H7 (cell line): ENCODE measurements around the gene KLK4. TPM values are rescaled to one million over a fixed set of nuclear protein-coding genes. Genes with fewer than 3 reads are reported as not detected.
A peak's percentile ranks its signal among the peaks of the same experiment; 100 is the strongest.
"Not testable (repeated sequence)": the region's sequence is repeated elsewhere in the genome, so short reads cannot be mapped to it uniquely, and the experiment has no call there.

Experiments used
- DNase-seq: peaks from one replicate; pipeline ENCODE4 v3.0.0; 2012
- H3K27me3 ChIP-seq: 2 replicates; pipeline ENCODE4 v1.6.0; 2011; ENCODE audit warnings: mild to moderate bottlenecking, low read length; ENCODE audit not compliant: control insufficient read depth, insufficient read depth
- H3K36me3 ChIP-seq: replicated peaks from 2 replicates; pipeline ENCODE4 v1.5.1; 2011; ENCODE audit warnings: low read length; ENCODE audit not compliant: control insufficient read depth, insufficient read depth
- H3K4me3 ChIP-seq: 2 replicates; pipeline ENCODE4 v1.5.1; 2011; ENCODE audit warnings: low read depth, mild to moderate bottlenecking, control low read depth, low read length, moderate library complexity; ENCODE audit not compliant: insufficient read depth
- total RNA-seq: library from RNA; depleted of rRNA; stranded (reverse); fragments of >200 nt; shearing (Covaris generic); gene quantifications from 2 replicates; pipeline ENCODE4 v1.2.3, GENCODE V29; 2014

KLK4 gene
- total RNA-seq, 1 experiment from 2014 or later, result not detected

DNA sequence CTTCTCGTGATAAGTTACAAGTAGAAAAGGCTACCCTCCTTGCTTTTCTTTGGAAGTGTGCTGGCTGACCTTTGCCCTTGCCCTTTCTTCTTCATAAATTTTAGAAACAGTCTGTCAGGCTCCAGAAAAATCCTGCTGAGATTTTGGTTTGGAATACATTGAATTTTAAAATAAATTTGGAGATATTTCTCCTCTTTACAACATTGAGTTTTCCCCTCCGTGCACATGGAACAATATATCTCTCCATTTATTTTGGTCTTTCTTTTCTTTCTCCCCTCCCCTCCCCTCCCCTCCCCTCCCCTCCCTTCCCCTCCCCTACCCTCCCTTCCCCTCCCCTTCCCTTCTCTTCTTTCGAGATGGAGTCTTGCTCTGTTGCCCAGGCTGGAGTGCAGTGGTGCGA lies 8.6 kb downstream of the KLK4 start:
- Histone ChIP-seq H3K27me3 (peaks cover 3% of the 10 kb centered on the region), H3K4me3 (no peak overlapping the region), H3K36me3 (no peaks in the 10 kb centered on the region)
- no peak for DNase-seq

DNA sequence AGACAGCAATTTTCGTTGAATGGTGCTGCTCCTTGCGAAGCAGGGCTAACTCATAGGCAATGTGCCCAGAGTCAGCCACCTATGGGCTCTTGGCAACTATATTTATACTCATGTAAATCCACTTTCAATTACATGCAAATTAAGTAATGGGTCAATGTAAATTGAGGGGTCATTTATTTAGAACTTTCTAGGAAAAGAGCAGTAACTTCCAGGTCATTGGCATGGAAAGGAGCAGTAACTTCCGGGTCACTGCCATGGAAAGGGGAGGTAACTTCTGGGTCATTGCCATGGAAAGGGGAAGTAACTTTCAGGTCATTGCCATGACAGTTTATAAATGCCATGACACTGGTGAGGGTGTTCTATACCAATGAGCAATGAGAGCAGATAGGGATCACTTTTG lies 11.6 kb downstream of the KLK4 start:
- no peaks in the 10 kb centered on the region; the same call in 1 of the 2 replicates for H3K27me3 ChIP-seq
- no peak overlapping the region for H3K4me3 ChIP-seq
- H3K36me3 ChIP-seq, result no peaks in the 10 kb centered on the region
- DNase-seq, result no peak

DNA sequence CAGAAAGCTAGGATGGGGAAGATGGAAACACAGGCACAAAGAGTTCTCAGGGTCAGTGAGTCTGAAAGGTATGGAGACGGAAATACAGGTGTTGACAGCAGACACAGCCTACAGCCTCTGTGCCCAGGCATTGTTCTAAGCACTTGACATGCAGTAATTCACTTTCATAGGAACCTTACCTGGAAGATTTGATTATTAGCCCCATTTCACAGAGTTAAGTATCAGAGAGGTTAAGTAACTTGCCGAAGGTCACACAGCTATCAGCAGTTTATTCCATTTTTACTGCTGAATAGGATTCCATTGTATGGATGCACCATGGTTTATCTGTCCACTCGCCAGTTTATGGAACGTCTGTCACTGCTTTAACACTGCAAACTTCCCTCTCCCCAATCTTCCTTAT lies 13.2 kb downstream of the KLK4 start:
- Histone ChIP-seq H3K36me3 (no peaks in the 10 kb centered on the region), H3K4me3 (no peak overlapping the region), H3K27me3 (no peaks in the 10 kb centered on the region; the same call in 1 of the 2 replicates)
- DNase-seq, result no peak

DNA sequence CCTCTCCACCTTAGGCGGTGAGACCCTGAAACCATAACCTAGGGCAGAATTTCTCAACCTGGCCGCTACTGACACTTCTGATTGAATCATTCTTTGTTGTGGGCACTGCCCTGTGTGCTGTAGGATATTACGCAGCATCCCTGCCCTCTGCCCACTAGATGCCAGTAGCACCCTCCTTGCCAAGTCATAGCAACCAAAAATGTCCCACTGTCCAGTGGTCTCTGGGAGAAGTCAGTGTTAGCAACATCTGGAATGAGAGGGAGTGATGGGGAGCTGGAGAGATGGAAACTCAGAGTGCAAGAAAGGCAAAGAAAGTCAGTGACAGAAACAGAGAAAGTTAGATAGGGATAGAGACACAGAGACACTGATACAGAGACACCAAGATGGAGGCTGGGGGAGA lies 13.6 kb downstream of the KLK4 start:
- Histone ChIP-seq H3K36me3 (no peaks in the 10 kb centered on the region), H3K4me3 (no peak overlapping the region), H3K27me3 (no peaks in the 10 kb centered on the region; the same call in 1 of the 2 replicates)
- no peak for DNase-seq

DNA sequence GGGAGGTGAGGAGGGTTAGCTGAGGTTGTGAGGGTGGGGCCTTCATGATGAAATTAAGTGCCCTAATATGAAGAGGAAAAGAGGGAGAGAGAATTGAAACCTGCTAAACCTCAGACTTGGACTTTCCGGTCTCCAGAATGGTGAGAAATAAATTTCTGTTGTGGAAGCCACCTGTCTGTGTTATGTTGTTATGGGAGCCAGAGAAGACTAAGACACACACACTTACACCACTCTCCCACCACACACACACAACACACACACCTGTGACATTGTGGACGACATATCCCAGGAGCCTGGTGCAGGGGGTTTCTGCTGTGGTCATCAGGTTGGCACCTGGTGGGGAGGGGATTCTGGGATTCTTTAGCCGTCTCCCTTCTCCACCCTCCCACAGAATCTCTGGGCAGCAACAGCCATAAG lies 14.0 kb downstream of the KLK4 start:
- Histone ChIP-seq H3K4me3 (no peak overlapping the region), H3K36me3 (no peaks in the 10 kb centered on the region), H3K27me3 (no peaks in the 10 kb centered on the region; the same call in 1 of the 2 replicates)
- no peak for DNase-seq

DNA sequence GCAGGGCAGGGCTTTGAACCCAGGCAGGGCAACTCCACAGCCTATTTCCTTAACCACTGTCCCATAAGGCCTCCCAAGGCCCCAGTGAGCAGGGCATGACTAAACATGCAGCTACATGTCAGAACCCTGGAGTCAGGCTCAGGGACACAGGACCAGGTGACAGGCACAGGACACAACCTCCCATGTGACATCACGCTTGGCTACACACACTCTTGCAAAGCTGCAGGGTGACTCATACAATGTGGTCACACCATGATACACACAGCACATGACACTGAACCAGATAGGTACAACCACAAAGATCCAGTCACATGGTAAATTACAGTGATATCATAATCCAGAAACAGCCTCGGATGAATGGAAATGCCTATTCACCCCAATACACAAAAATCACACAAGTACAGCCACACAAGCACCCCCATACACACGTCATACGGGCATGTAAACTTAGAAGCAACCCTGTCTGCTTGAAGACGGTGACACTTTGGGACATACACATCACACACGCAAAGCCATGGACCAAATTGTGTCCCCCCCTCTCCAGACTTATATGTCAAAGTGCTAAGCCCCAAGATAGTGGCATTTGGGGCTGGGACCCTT lies 14.5 kb downstream of the KLK4 start:
- H3K36me3 ChIP-seq, result no peaks in the 10 kb centered on the region
- no peaks in the 10 kb centered on the region; the same call in 1 of the 2 replicates for H3K27me3 ChIP-seq
- no peak overlapping the region for H3K4me3 ChIP-seq
- DNase-seq, result no peak

DNA sequence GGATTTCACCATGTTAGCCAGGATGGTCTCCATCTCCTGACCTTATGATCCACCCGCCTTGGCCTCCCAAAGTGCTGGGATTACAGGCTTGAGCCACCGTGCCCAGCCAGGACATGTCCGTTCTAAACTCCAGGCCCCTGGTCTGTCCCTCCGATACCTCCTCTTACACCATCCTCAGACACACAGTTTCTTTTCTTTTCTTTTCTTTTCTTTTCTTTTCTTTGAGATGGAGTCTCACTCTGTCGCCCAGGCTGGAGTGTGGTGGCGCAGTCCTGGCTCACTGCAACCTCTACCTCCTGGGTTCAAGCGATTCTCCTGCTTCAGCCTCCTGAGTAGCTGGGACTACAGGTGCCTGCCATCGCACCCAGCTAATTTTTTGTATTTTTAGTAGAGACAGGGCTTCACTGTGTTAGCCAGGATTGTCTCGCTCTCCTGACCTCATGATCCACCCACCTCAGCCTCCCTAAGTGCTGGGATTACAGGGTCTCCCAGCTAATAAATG lies 15.1 kb downstream of the KLK4 start:
- not testable (repeated sequence) for H3K36me3 ChIP-seq, H3K27me3 ChIP-seq, DNase-seq, H3K4me3 ChIP-seq

DNA sequence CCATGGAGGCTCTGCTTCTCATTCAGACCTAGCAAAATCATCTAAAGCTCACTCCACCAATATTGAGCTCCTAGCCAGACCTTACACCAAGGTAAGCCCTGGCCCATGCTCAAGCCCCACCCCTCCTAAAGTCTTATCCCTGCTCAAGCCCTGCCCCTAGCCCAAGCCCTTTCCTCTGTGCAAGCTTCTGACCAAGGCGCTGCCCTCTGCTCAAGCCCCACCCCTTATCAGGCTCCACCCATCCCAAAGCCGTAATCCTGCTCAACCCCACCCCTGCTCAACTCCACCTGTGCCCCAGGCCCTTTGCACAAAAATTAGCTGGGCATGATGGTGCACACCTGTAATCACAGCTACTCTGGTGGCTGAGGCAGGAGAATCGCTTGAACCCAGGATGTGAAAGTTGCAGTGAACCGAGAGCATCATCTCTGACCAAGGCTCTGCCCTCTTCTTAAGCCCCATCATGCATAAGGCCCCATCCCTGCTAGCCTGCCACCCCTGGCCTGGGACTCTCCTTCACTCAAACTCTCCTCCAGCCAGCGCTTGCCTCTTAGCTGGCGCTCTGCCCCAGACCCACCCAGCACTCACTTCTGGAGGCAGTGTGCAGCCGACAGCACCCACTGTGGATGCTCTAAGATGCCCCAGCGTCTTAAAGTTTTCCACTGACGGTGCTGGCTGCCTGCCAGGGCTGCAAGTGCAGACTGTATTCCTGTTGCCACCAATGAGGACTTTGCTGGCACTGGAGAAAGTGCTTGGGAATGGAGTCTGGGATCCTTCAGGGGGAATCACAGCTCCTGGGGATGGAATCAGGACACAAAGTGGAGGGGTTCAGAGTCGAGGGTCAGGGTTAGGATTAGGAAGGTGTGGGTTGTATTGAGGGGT lies 16.5 kb downstream of the KLK4 start:
- no peak overlapping the region for H3K4me3 ChIP-seq
- DNase-seq, result no peak
- H3K27me3 ChIP-seq, result no peaks in the 10 kb centered on the region; the same call in 1 of the 2 replicates
- no peaks in the 10 kb centered on the region for H3K36me3 ChIP-seq

DNA sequence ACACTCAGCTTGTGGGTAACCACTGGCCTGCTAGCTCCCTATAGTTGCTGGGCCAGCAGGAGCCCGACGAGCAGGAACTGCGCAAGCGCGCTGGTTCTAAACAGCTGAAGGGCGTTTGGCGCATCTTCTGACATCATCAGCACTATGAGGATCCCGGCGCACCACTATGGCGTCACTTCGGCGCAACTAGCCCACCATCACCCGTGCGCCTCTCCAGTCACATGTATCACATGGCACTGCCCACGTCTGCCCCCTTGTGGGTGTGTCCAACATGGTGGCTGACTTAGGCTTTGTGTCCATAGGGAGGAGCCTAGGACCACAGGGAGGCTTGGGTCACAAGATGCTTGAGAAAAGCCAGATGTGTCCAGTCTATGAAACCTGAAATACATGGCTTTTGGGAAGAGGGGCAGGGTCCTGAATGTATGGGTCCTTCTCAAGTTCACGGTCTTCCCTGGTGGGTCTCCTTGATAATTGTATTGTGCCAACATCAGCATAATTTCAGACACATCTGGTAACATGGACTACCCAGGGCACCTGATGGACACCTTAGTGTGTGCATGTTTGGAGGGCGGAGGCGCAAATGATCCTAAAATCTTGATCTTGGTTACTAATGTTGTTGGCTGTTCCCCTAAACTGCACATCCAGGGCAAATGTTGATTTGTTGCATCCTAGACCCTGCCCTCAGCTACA lies 18.0 kb downstream of the KLK4 start:
- no peak overlapping the region for H3K4me3 ChIP-seq
- DNase-seq, result peak; percentile 54
- H3K27me3 ChIP-seq, result no peaks in the 10 kb centered on the region; the same call in 1 of the 2 replicates
- no peaks in the 10 kb centered on the region for H3K36me3 ChIP-seq

DNA sequence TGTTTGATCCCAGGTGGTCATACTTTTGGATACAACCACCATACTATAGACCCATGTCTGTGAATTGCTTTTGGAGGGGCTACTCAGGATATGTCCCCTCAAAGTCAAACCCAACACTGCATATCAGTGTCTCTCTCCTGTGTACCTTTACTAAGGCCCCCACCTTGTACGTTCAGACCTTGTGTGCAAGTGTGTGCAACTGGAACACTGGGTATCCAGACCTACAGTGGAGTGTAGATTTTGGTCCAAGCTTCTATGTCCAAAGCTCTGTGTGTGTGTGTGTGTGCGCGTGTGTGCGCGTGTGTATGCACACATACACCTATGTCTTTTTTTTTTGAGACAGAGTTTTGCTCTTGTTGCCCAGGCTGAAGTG lies 20.0 kb downstream of the KLK4 start:
- no peaks in the 10 kb centered on the region for H3K36me3 ChIP-seq
- H3K27me3 ChIP-seq, result no peaks in the 10 kb centered on the region
- no peak for DNase-seq
- no peak overlapping the region for H3K4me3 ChIP-seq

DNA sequence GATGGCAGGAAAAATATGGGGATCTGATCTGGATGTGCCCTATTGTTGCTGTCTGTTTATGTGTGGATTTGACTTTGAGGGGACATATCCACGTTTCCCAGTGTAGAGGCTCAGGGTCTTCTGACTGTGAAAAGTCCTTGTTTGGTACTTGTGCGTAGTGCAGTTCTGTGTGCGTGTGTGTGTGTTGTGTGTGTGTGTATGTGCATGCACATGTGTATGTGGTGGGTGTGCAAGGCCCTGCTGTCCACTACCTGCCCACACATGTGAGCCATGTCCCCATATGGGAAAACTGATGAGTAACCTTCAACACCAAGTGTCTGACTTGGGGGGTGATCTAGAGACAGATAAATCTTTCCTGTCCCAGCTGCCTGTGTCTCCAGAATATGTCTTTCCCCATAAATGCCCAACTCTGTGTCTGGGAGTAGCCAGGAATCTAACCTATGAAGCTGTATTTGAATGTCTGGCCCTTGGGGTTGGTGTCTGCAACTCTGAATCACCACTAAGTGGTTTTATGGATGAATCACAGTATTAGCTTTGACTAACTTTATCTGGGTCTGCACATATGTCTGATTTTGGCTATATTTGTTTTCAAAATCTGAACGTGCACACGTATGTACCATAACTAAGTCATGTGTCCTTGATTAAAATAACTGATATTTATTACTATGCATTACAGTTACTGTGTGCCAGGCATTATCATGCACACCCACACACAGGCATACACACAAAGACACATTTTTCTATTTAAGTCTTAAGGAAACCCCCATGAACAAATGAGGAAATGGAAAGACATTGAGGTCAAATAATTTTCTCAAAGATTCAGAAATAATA lies 20.6 kb downstream of the KLK4 start:
- H3K27me3 ChIP-seq, result no peaks in the 10 kb centered on the region
- no peak for DNase-seq
- H3K36me3 ChIP-seq, result no peaks in the 10 kb centered on the region
- H3K4me3 ChIP-seq, result no peak overlapping the region

DNA sequence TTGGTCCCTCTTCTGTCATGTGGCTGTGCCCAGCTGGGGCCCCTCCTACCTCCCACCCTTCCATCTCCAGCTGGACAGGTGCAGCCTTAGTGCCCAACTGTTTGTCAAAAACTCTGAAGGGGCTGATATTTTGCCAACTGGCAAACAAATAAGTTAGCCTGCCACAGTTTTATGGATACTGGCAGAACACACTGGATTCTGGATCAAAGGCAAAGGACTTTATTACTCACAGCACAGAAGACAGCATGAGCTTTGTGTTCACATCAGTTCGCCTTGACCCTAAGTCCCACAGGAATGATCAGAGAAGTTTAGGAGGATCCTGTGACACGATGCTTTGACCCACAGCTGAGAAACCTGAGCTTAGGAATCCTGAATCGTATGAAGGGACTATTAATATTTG lies 21.6 kb downstream of the KLK4 start:
- H3K36me3 ChIP-seq, result no peaks in the 10 kb centered on the region
- H3K27me3 ChIP-seq, result no peaks in the 10 kb centered on the region
- H3K4me3 ChIP-seq, result no peak overlapping the region
- DNase-seq, result no peak

DNA sequence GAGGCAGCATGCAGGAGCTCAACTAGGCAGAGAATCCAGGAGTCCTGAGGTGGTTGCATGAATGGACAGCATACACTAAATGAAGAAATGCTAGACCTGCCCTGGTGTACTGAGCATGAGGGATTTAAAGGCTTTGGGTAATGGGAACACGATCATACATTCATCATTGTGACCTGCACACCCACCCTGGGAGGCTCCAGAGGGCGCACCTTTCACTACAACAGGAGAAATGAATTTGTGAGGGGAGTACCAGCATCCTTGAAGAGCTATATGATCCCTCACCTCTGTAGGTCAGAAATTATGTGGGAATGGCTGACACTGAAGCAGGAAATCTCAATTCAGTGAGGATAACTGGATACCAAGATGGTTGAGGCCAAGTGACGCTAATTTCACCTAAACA lies 29.0 kb downstream of the KLK4 start:
- Histone ChIP-seq H3K4me3 (no peak overlapping the region), H3K27me3 (no peaks in the 10 kb centered on the region), H3K36me3 (no peaks in the 10 kb centered on the region)
- DNase-seq, result no peak

DNA sequence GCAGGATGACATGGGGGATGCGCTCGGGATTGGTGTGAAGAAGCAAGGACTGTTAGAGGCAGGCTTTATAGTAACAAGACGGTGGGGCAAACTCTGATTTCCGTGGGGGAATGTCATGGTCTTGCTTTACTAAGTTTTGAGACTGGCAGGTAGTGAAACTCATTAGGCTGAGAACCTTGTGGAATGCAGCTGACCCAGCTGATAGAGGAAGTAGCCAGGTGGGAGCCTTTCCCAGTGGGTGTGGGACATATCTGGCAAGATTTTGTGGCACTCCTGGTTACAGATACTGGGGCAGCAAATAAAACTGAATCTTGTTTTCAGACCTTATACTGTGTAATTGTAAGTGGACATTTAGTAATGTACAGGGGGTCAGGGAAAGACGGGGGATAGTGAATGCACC lies 31.0 kb downstream of the KLK4 start:
- no peaks in the 10 kb centered on the region for H3K36me3 ChIP-seq
- H3K4me3 ChIP-seq, result no peak overlapping the region
- no peaks in the 10 kb centered on the region for H3K27me3 ChIP-seq
- DNase-seq, result no peak
